PC-9 (cell line): ENCODE results near the gene IKBKG. TPM values are rescaled to one million over a fixed set of nuclear protein-coding genes. Genes with fewer than 3 reads are reported as not detected.

ENCODE experiments used
- BruUV-seq: library from RNA; stranded (reverse); fragments of 400-500 nt; replicated peaks from 2 replicates; lab custom pipeline; 2021; lab: Mats Ljungman, UMichigan
- CTCF ChIA-PET: fragments of 300-600 bp; sonication (Branson Sonifier 250); formaldehyde crosslinking; loops from one replicate; lab custom pipeline; 2022; ENCODE audit warnings: antibody characterized with exemption; lab: Charles Lee
- POLR2A ChIA-PET: fragments of 300-600 bp; sonication (Branson Sonifier 250); formaldehyde crosslinking; loops from one replicate; lab custom pipeline; 2022; ENCODE audit warnings: antibody characterized with exemption; ENCODE audit not compliant: unreplicated experiment; lab: Charles Lee
- DNase-seq, 2 experiments: peaks; one replicate each; pipeline versions ENCODE4 v3.0.0 to v3.0.0-alpha.2; 2015 to 2022; ENCODE audit warnings: mixed read lengths in 1 of 2
- H2AFZ ChIP-seq: fragments of 200-600 bp; sonication (generic); 2 replicates; pipeline ENCODE4 v1.8.1; 2017; ENCODE audit warnings: antibody characterized with exemption
- H3F3A ChIP-seq: fragments of 200-600 bp; sonication (generic); 2 replicates; pipeline ENCODE4 v1.8.1; 2017; ENCODE audit warnings: antibody characterized with exemption, mild to moderate bottlenecking, low read depth; ENCODE audit not compliant: insufficient read depth
- H3K27ac ChIP-seq: fragments of 200-600 bp; sonication (generic); 2 replicates; pipeline ENCODE4 v1.6.1; 2016; ENCODE audit warnings: mixed run types
- H3K27me3 ChIP-seq: fragments of 200-600 bp; sonication (generic); 2 replicates; pipeline ENCODE4 v1.6.1; 2016; ENCODE audit warnings: low read depth, mixed run types; ENCODE audit not compliant: insufficient read depth
- H3K36me3 ChIP-seq: fragments of 200-600 bp; sonication (generic); 2 replicates; pipeline ENCODE4 v1.6.1; 2016; ENCODE audit warnings: low read depth, mixed run types
- H3K4me1 ChIP-seq: fragments of 200-600 bp; sonication (generic); replicated peaks from 2 replicates; pipeline ENCODE4 v1.6.1; 2016; ENCODE audit warnings: mixed run types; ENCODE audit not compliant: insufficient read depth
- H3K4me2 ChIP-seq: fragments of 200-600 bp; sonication (generic); 2 replicates; pipeline ENCODE4 v1.6.1; 2017; ENCODE audit warnings: mixed run types
- H3K4me3 ChIP-seq: fragments of 200-600 bp; sonication (generic); 2 replicates; pipeline ENCODE4 v1.6.1; 2016; ENCODE audit warnings: mixed run types
- H3K79me2 ChIP-seq: fragments of 200-600 bp; sonication (generic); 2 replicates; pipeline ENCODE4 v1.6.1; 2017; ENCODE audit warnings: low read depth, mixed run types
- H3K9me2 ChIP-seq: fragments of 200-600 bp; sonication (generic); 2 replicates; pipeline ENCODE4 v1.8.1; 2017; ENCODE audit warnings: mild to moderate bottlenecking; ENCODE audit not compliant: insufficient read depth
- H3K9me3 ChIP-seq: fragments of 200-600 bp; sonication (generic); 2 replicates; pipeline ENCODE4 v1.8.1; 2016; ENCODE audit warnings: low read depth; ENCODE audit not compliant: insufficient read depth
- H4K20me1 ChIP-seq: fragments of 200-600 bp; sonication (generic); 2 replicates; pipeline ENCODE4 v1.8.1; 2017; ENCODE audit not compliant: insufficient read depth
- EZH2 ChIP-seq: fragments of 200-600 bp; sonication (generic); IDR thresholded peaks from 2 replicates; pipeline ENCODE4 v1.8.0; 2017; ENCODE audit warnings: antibody characterized with exemption, low read depth
- intact Hi-C: fragments of 100-400 bp; cut with micrococcal nuclease; formaldehyde crosslinking; loops from one replicate; pipeline ENCODE4 v1.10.0; 2022; ENCODE audit not compliant: unreplicated experiment
- total RNA-seq: library from RNA; stranded (reverse); gene quantifications from 2 replicates; pipeline ENCODE4 v1.2.3, GENCODE V29; 2021
- TF ChIP-seq, protein P1 (sequence below): fragments of 200-600 bp; sonication (generic); conservative IDR thresholded peaks from 2 replicates; pipeline ENCODE4 v1.6.1; 2017; ENCODE audit warnings: mixed run types, antibody characterized with exemption, mild to moderate bottlenecking, moderate library complexity

IKBKG gene
- total RNA-seq, 1 experiment from 2014 or later, result 68.3 TPM

DNA sequence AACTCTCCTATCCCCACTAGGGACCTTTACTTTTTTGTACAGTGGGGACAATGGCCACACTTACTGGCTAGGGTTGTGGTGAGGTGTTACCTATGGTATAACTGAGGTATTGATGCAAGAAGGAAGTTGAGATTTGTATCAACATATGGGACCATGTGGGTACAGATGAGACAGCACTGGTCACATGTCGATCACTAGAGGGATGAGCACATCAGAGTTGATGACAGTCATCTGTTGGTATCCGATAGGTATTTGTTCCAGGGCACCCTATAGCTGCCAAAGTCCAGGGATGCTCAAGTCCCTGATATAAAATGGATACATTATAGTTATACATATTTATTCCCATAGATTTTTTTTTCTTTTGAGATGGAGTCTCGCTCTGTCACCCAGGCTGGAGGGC, 44.4 kb upstream of the IKBKG start:
- H3K4me2 ChIP-seq, result no peak overlapping the region
- H3K4me1 ChIP-seq, result peaks cover 14% of the 10 kb centered on the region
- H2AFZ ChIP-seq, result no peak overlapping the region
- ChIA-PET POLR2A (no interaction called here), CTCF (no interaction called here)
- no peaks in the 10 kb centered on the region for H3K9me2 ChIP-seq
- H3K79me2 ChIP-seq, result no peaks in the 10 kb centered on the region
- no peaks in the 10 kb centered on the region for H4K20me1 ChIP-seq
- H3K27ac ChIP-seq, result no peak overlapping the region
- TF ChIP-seq, protein P1, sequence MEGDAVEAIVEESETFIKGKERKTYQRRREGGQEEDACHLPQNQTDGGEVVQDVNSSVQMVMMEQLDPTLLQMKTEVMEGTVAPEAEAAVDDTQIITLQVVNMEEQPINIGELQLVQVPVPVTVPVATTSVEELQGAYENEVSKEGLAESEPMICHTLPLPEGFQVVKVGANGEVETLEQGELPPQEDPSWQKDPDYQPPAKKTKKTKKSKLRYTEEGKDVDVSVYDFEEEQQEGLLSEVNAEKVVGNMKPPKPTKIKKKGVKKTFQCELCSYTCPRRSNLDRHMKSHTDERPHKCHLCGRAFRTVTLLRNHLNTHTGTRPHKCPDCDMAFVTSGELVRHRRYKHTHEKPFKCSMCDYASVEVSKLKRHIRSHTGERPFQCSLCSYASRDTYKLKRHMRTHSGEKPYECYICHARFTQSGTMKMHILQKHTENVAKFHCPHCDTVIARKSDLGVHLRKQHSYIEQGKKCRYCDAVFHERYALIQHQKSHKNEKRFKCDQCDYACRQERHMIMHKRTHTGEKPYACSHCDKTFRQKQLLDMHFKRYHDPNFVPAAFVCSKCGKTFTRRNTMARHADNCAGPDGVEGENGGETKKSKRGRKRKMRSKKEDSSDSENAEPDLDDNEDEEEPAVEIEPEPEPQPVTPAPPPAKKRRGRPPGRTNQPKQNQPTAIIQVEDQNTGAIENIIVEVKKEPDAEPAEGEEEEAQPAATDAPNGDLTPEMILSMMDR, result no peak
- TF ChIP-seq EZH2, result no peak
- H3K4me3 ChIP-seq, result no peak overlapping the region
- intact Hi-C loops, result no loop called here
- BruUV-seq, result no TSS peak
- DNase-seq, result no peak
- H3K27me3 ChIP-seq, result no peaks in the 10 kb centered on the region
- H3F3A ChIP-seq, result peaks cover 14% of the 10 kb centered on the region; the same call in 1 of the 2 replicates
- H3K9me3 ChIP-seq, result no peaks in the 10 kb centered on the region
- H3K36me3 ChIP-seq, result no peaks in the 10 kb centered on the region

GRCh38 chrX:154505734-154506133, 41.7 kb upstream of the IKBKG start:
- intact Hi-C loops, result no loop called here
- Histone ChIP-seq H3K4me2 (peak overlapping the region; percentile 36; the same call in 1 of the 2 replicates), H4K20me1 (no peaks in the 10 kb centered on the region), H3F3A (peaks cover 14% of the 10 kb centered on the region; the same call in 1 of the 2 replicates), H3K4me1 (peaks cover 14% of the 10 kb centered on the region), H3K9me3 (no peaks in the 10 kb centered on the region), H2AFZ (no peak overlapping the region), H3K79me2 (no peaks in the 10 kb centered on the region), H3K9me2 (no peaks in the 10 kb centered on the region), H3K4me3 (no peak overlapping the region), H3K36me3 (no peaks in the 10 kb centered on the region), H3K27me3 (no peaks in the 10 kb centered on the region), H3K27ac (peak overlapping the region; percentile 59)
- POLR2A ChIA-PET, result no interaction called here
- TF ChIP-seq EZH2, result no peak
- BruUV-seq, result no TSS peak
- CTCF ChIA-PET, result no interaction called here
- peak; percentile 49 to 67 for DNase-seq

DNA sequence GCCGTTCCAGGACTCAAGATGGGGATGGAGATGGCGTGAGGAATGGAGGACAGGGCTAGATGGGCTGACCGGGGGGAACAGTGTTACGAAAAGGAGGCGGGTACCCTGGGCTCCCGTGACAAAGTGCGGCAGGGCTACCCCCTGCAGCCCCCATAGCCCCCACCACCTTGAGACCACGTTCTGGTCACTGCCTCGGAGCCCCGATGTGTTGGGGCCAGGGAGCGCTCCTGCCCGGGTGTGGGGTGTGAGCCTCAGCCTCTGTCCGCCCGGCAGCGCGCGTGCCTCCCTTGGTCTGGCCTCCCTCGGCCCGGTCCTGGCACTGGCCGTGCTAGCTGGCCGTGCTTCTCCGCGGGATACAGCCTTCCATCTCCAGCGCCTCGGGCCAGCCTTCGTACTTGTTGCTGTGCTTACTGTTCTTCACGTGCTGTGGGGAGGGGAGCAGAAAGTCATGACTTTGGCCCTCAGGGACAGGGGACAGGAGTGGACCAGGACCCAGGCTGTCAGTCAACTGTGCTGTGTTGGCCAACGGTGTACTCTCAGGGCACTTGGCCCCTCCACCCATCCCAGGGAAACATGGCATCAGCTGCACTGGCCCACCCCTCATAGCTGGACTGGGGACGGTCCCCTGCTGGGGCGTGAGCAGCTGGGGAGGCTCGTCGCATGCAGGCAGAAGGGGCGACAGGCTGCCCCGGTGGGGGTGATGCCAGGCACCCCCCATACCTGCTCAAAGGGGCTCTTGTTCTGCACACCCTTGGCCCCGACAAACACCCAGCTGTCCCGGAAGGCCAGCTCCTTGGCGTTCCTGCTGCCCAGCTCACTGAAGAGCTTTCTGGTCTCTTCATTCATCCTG, 40.7 kb upstream of the IKBKG start:
- Histone ChIP-seq H3K4me1 (peaks cover 14% of the 10 kb centered on the region), H3K36me3 (no peaks in the 10 kb centered on the region), H4K20me1 (no peaks in the 10 kb centered on the region), H3K27me3 (no peaks in the 10 kb centered on the region), H2AFZ (no peak overlapping the region), H3K79me2 (no peaks in the 10 kb centered on the region), H3K9me3 (no peaks in the 10 kb centered on the region), H3K9me2 (no peaks in the 10 kb centered on the region), H3K27ac (peak overlapping the region; percentile 59; the same call in 1 of the 2 replicates), H3K4me3 (no peak overlapping the region), H3K4me2 (no peak overlapping the region; the same call in 1 of the 2 replicates), H3F3A (peaks cover 14% of the 10 kb centered on the region; the same call in 1 of the 2 replicates)
- BruUV-seq, result no TSS peak
- intact Hi-C loops, result no loop called here
- POLR2A ChIA-PET, result no interaction called here
- CTCF ChIA-PET, result no interaction called here
- TF ChIP-seq, protein P1, result no peak
- no peak for TF ChIP-seq EZH2
- no peak for DNase-seq
